Activated CD4-positive, alpha-beta memory T cell treated with anti-CD3 and anti-CD28 coated beads, Interleukin-2, amount 10 ng/mL, durations not matched to agents 7 days and 5 days (primary cell): ENCODE measurements around the gene NALCN. TPM values are rescaled to one million over a fixed set of nuclear protein-coding genes. Genes with fewer than 3 reads are reported as not detected.

ENCODE experiments used
- CTCF ChIA-PET: fragments of 350-600 bp; sonication (Branson Sonifier 250); formaldehyde crosslinking; loops from one replicate; lab custom pipeline; 2021; ENCODE audit warnings: antibody characterized with exemption, inconsistent platforms; lab: Charles Lee
- POLR2A ChIA-PET: fragments of 350-600 bp; sonication (Branson Sonifier 250); formaldehyde crosslinking; loops from one replicate; lab custom pipeline; 2021; ENCODE audit warnings: antibody characterized with exemption; lab: Charles Lee
- DNase-seq: peaks from one replicate; pipeline ENCODE4 v3.0.0-alpha.2; 2020
- H3K27ac Mint-ChIP-seq: one replicate; pipeline ENCODE4 v1.8.0; 2021; ENCODE audit warnings: mild to moderate bottlenecking, mixed read lengths
- H3K27me3 Mint-ChIP-seq: one replicate; pipeline ENCODE4 v1.8.0; 2021; ENCODE audit warnings: mixed read lengths
- H3K36me3 Mint-ChIP-seq: one replicate; pipeline ENCODE4 v1.8.0; 2021; ENCODE audit warnings: low read depth, mixed read lengths
- H3K4me1 Mint-ChIP-seq: one replicate; pipeline ENCODE4 v1.8.0; 2021; ENCODE audit warnings: mixed read lengths
- H3K4me3 Mint-ChIP-seq: one replicate; pipeline ENCODE4 v1.8.0; 2021; ENCODE audit warnings: mild to moderate bottlenecking, mixed read lengths
- H3K9me3 Mint-ChIP-seq: one replicate; pipeline ENCODE4 v1.8.0; 2021; ENCODE audit warnings: mixed read lengths
- total RNA-seq, 2 experiments: library from RNA; stranded (reverse); gene quantifications; one replicate each; pipeline ENCODE4 v1.2.3, GENCODE V29; 2021

NALCN gene
- total RNA-seq, 2 experiments from 2014 or later: not detected

- Mint-ChIP-seq H3K36me3 (no peaks in the 10 kb centered on the region), H3K27me3 (peaks cover 2% of the 10 kb centered on the region)
- CTCF ChIA-PET: no interaction called here
Observed at GRCh38 chr13:101289764-101290163, 126.5 kb downstream of the NALCN start.

GRCh38 chr13:101283782-101284181 lies 132.5 kb downstream of the NALCN start:
- DNase-seq: no peak
- H3K4me3 Mint-ChIP-seq: no peak overlapping the region
- H3K36me3 Mint-ChIP-seq: no peaks in the 10 kb centered on the region
- H3K4me1 Mint-ChIP-seq: no peaks in the 10 kb centered on the region
- no peaks in the 10 kb centered on the region for H3K9me3 Mint-ChIP-seq
- H3K27ac Mint-ChIP-seq: no peak overlapping the region
- ChIA-PET CTCF (no interaction called here), POLR2A (no interaction called here)
- H3K27me3 Mint-ChIP-seq: no peaks in the 10 kb centered on the region

More at GRCh38 chr13:101289764-101290163, 126.5 kb downstream of the NALCN start:
- Mint-ChIP-seq H3K4me1 (no peaks in the 10 kb centered on the region), H3K4me3 (no peak overlapping the region), H3K27ac (no peak overlapping the region), H3K9me3 (no peaks in the 10 kb centered on the region)
- POLR2A ChIA-PET: no interaction called here
- DNase-seq: no peak

- Mint-ChIP-seq H3K36me3 (no peaks in the 10 kb centered on the region), H3K27me3 (no peaks in the 10 kb centered on the region), H3K4me1 (no peaks in the 10 kb centered on the region), H3K4me3 (no peak overlapping the region), H3K27ac (no peak overlapping the region), H3K9me3 (no peaks in the 10 kb centered on the region)
- no peak for DNase-seq
- POLR2A ChIA-PET: no interaction called here
- CTCF ChIA-PET: no interaction called here
Observed at GRCh38 chr13:101272886-101273285, 143.4 kb downstream of the NALCN start.

- POLR2A ChIA-PET: no interaction called here
- CTCF ChIA-PET: no interaction called here
- no peak for DNase-seq
- Mint-ChIP-seq H3K27ac (no peak overlapping the region), H3K4me1 (peaks cover 5% of the 10 kb centered on the region), H3K27me3 (no peaks in the 10 kb centered on the region), H3K36me3 (no peaks in the 10 kb centered on the region), H3K4me3 (no peak overlapping the region), H3K9me3 (no peaks in the 10 kb centered on the region)
Observed at GRCh38 chr13:101271681-101272245, 144.5 kb downstream of the NALCN start.

GRCh38 chr13:101267656-101268055 lies 148.7 kb downstream of the NALCN start:
- H3K4me3 Mint-ChIP-seq: no peak overlapping the region

GRCh38 chr13:101265934-101266333 lies 150.4 kb downstream of the NALCN start:
- POLR2A ChIA-PET: no interaction called here
- Mint-ChIP-seq H3K4me3 (no peak overlapping the region), H3K27ac (no peak overlapping the region), H3K36me3 (no peaks in the 10 kb centered on the region), H3K4me1 (peaks cover 19% of the 10 kb centered on the region), H3K9me3 (peaks cover 5% of the 10 kb centered on the region), H3K27me3 (peaks cover 3% of the 10 kb centered on the region)
- DNase-seq: no peak
- CTCF ChIA-PET: no interaction called here

More at GRCh38 chr13:101267656-101268055, 148.7 kb downstream of the NALCN start:
- ChIA-PET CTCF (interaction anchor here (1.3 kb wide), 1 partner anchor 123 kb away, joined by 4 read pairs; no protein-coding TSS in a partner anchor), POLR2A (no interaction called here)
- H3K36me3 Mint-ChIP-seq: no peaks in the 10 kb centered on the region
- H3K9me3 Mint-ChIP-seq: peaks cover 5% of the 10 kb centered on the region
- DNase-seq: no peak
- H3K27me3 Mint-ChIP-seq: no peaks in the 10 kb centered on the region
- no peak overlapping the region for H3K27ac Mint-ChIP-seq
- H3K4me1 Mint-ChIP-seq: peaks cover 19% of the 10 kb centered on the region

GRCh38 chr13:101264931-101265330 lies 151.4 kb downstream of the NALCN start:
- peaks cover 5% of the 10 kb centered on the region for H3K9me3 Mint-ChIP-seq
- POLR2A ChIA-PET: no interaction called here

GRCh38 chr13:101262306-101262705 lies 154.0 kb downstream of the NALCN start:
- Mint-ChIP-seq H3K27ac (no peak overlapping the region), H3K36me3 (no peaks in the 10 kb centered on the region), H3K4me3 (no peak overlapping the region), H3K9me3 (peaks cover 5% of the 10 kb centered on the region), H3K27me3 (peaks cover 16% of the 10 kb centered on the region), H3K4me1 (peaks cover 22% of the 10 kb centered on the region)
- ChIA-PET CTCF (no interaction called here), POLR2A (no interaction called here)
- DNase-seq: no peak

More at GRCh38 chr13:101264931-101265330, 151.4 kb downstream of the NALCN start:
- CTCF ChIA-PET: no interaction called here
- no peak overlapping the region for H3K4me3 Mint-ChIP-seq
- H3K27me3 Mint-ChIP-seq: peaks cover 13% of the 10 kb centered on the region
- peaks cover 19% of the 10 kb centered on the region for H3K4me1 Mint-ChIP-seq
- H3K36me3 Mint-ChIP-seq: no peaks in the 10 kb centered on the region
- no peak overlapping the region for H3K27ac Mint-ChIP-seq
- DNase-seq: no peak

GRCh38 chr13:101258509-101258908 lies 157.8 kb downstream of the NALCN start:
- Mint-ChIP-seq H3K4me1 (peaks cover 8% of the 10 kb centered on the region), H3K27ac (no peak overlapping the region), H3K4me3 (no peak overlapping the region), H3K9me3 (no peaks in the 10 kb centered on the region), H3K36me3 (no peaks in the 10 kb centered on the region), H3K27me3 (peaks cover 25% of the 10 kb centered on the region)
- ChIA-PET CTCF (no interaction called here), POLR2A (no interaction called here)
- no peak for DNase-seq

GRCh38 chr13:101258071-101258470 lies 158.2 kb downstream of the NALCN start:
- H3K4me3 Mint-ChIP-seq: no peak overlapping the region
- peaks cover 8% of the 10 kb centered on the region for H3K4me1 Mint-ChIP-seq
- no peaks in the 10 kb centered on the region for H3K9me3 Mint-ChIP-seq
- no peaks in the 10 kb centered on the region for H3K36me3 Mint-ChIP-seq
- DNase-seq: peak; percentile 66
- ChIA-PET POLR2A (no interaction called here), CTCF (no interaction called here)
- no peak overlapping the region for H3K27ac Mint-ChIP-seq
- H3K27me3 Mint-ChIP-seq: peaks cover 25% of the 10 kb centered on the region

- H3K36me3 Mint-ChIP-seq: no peaks in the 10 kb centered on the region
- no peak overlapping the region for H3K27ac Mint-ChIP-seq
- H3K9me3 Mint-ChIP-seq: no peaks in the 10 kb centered on the region
- POLR2A ChIA-PET: no interaction called here
- H3K4me1 Mint-ChIP-seq: peaks cover 7% of the 10 kb centered on the region
- H3K4me3 Mint-ChIP-seq: no peak overlapping the region
- H3K27me3 Mint-ChIP-seq: peaks cover 3% of the 10 kb centered on the region
- no peak for DNase-seq
- CTCF ChIA-PET: no interaction called here
Observed at GRCh38 chr13:101248739-101249514, 167.4 kb downstream of the NALCN start.

GRCh38 chr13:101242720-101243119 lies 173.6 kb downstream of the NALCN start:
- H3K36me3 Mint-ChIP-seq: no peaks in the 10 kb centered on the region
- peaks cover under 1% of the 10 kb centered on the region for H3K27me3 Mint-ChIP-seq
- no peak for DNase-seq
- H3K9me3 Mint-ChIP-seq: no peaks in the 10 kb centered on the region
- CTCF ChIA-PET: no interaction called here
- POLR2A ChIA-PET: no interaction called here
- no peak overlapping the region for H3K27ac Mint-ChIP-seq
- H3K4me3 Mint-ChIP-seq: no peak overlapping the region
- peaks cover 7% of the 10 kb centered on the region for H3K4me1 Mint-ChIP-seq

- POLR2A ChIA-PET: no interaction called here
- H3K4me1 Mint-ChIP-seq: no peaks in the 10 kb centered on the region
Observed at GRCh38 chr13:101238555-101238954, 177.8 kb downstream of the NALCN start.

More at GRCh38 chr13:101238555-101238954, 177.8 kb downstream of the NALCN start:
- Mint-ChIP-seq H3K36me3 (no peaks in the 10 kb centered on the region), H3K4me3 (no peak overlapping the region), H3K27ac (no peak overlapping the region), H3K9me3 (no peaks in the 10 kb centered on the region), H3K27me3 (no peaks in the 10 kb centered on the region)
- no peak for DNase-seq
- CTCF ChIA-PET: no interaction called here
